ENCODE data around the gene EGF.

GRCh38 chr4:109945056-109945455 is 32.4 kb downstream of the EGF start:
- TF ChIP-seq POLR2AphosphoS5 (IDR thresholded peaks at IDR 0.05; ENCODE audit: borderline replicate concordance, low read depth, low read length) (no peak), EZH2 (IDR thresholded peaks at IDR 0.05) (no peak)

All from SK-N-MC (cell line).